Loucy (cell line): ENCODE measurements around the gene USP53.

Experiments used
- EZH2phosphoT487 ChIP-seq: fragments of 200-600 bp; IDR thresholded peaks from 2 replicates; pipeline ENCODE4 v1.6.1; 2018; ENCODE audit warnings: antibody characterized with exemption, mild to moderate bottlenecking, moderate library complexity, borderline replicate concordance
- TF ChIP-seq, protein P1 (sequence below): fragments of 200-600 bp; sonication (generic); conservative IDR thresholded peaks from 2 replicates; pipeline ENCODE4 v1.5.1; 2014; ENCODE audit warnings: mild to moderate bottlenecking, antibody characterized with exemption, low read length

GRCh38 chr4:119197772-119198212, 14.7 kb upstream of the USP53 start:
- TF ChIP-seq EZH2phosphoT487, result no peak
- TF ChIP-seq, protein P1, sequence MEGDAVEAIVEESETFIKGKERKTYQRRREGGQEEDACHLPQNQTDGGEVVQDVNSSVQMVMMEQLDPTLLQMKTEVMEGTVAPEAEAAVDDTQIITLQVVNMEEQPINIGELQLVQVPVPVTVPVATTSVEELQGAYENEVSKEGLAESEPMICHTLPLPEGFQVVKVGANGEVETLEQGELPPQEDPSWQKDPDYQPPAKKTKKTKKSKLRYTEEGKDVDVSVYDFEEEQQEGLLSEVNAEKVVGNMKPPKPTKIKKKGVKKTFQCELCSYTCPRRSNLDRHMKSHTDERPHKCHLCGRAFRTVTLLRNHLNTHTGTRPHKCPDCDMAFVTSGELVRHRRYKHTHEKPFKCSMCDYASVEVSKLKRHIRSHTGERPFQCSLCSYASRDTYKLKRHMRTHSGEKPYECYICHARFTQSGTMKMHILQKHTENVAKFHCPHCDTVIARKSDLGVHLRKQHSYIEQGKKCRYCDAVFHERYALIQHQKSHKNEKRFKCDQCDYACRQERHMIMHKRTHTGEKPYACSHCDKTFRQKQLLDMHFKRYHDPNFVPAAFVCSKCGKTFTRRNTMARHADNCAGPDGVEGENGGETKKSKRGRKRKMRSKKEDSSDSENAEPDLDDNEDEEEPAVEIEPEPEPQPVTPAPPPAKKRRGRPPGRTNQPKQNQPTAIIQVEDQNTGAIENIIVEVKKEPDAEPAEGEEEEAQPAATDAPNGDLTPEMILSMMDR, result no peak
